CD4-positive, alpha-beta T cell treated with Interleukin-4 for 1 hour (primary cell): ENCODE results near the gene RGPD4.
"Not testable (repeated sequence)": the region's sequence is repeated elsewhere in the genome, so short reads cannot be mapped to it uniquely, and the experiment has no call there.

ENCODE experiments used
- DNase-seq, 2 donors: peaks; one replicate each; pipeline ENCODE4 v3.0.0-alpha.2; 2020 to 2022

The RGPD4 gene

DNA sequence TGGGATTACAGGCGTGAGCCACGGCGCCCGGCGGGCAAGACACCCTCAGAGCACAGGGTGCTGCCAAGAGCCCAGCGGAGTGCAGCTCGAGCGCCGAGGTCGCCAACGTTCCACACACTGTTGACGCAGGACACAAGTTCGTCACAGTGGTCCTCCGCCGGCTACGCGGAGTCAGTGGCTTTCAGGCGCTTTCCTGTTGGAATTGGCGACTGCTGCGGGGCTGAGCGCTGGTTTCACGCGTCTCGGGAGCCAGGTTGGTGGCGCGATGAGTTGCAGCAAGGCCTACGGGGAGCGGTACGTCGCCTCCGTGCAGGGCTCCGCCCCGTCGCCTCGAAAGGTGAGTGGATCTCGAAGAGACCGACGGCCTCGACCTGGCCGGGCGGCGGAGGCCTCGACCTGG is at the start of gene RGPD4:
TSS of gene RGPD4 (plus strand) at position 144 of the 400 bp plus-strand sequence. CDS start at position 266, 122 bp downstream.
- DNase-seq: not testable (repeated sequence)

DNA sequence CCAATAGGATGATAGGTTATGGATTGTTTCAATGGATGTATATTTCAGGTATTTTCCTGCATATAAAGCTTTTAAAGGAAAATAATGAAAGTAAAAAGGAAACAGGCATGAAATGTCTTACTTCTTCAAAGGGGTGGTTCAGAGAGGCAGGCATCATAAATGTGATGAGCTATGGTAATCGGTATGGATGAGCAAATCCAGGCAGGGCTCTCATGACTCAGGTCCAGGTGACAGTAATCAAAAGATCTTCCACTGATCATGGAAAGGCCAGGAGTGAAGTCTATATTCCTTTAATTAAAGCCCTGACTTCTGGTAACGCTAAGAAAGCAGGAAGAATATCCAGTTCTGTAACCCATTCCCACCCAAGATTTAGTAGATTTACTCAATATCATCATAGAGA is 48.7 kb upstream of the RGPD4 start:
- no peak for DNase-seq

DNA sequence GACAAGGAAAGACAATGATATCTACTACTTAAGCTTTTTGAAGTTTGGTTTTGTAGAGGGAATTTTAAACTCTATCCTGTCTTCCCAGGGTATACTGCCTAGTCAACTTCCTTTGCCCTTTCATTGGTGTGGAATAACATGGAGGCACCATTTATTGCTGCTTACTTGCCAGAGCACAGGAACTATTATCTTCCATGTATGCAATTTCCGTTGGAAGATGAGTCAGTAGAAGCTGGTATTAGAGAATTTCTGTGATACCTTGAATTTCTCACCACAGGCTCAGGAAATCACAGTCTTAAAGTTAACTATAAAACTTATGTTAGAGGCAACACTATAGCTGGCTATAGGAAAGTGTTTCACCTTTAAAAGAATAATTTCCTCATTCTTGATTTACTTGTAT is 40.9 kb upstream of the RGPD4 start:
- no peak for DNase-seq

DNA sequence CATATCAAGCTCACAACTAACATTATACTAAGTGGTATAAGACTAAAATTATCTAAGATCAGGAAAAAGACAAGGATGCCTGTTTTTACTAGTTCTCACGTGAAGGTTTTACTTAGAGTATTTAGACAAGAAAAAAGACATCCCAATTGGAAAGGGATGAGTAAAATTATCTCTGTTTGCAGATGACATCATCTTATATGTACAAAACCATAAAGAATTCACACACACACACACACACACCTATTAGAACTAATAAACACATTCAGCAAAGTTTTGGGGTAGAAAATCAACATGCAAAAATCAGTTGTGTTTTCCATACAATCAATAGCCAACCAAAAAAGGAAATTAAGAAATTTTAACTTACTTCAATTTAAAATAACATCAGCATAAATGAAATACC is 35.9 kb upstream of the RGPD4 start:
- no peak for DNase-seq

DNA sequence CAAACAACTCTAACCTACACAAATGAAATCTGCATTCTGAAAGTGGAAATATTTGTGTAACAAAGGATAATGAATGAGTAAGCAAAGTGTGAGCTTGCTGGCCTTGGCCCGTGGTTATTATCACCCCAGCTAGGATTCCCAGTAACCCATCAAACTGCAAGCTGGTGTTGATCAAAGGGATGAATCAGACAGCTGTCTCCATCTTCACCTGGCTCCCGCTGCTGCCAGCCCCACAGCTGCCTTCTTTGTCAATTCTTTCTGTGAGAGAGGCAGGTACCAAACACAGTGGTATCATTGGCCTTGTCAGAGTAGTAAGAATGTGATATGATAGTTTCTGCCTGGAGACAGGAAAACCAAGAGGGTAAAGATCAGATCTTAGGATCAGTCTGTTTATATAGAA is 25.2 kb upstream of the RGPD4 start:
- no peak for DNase-seq

DNA sequence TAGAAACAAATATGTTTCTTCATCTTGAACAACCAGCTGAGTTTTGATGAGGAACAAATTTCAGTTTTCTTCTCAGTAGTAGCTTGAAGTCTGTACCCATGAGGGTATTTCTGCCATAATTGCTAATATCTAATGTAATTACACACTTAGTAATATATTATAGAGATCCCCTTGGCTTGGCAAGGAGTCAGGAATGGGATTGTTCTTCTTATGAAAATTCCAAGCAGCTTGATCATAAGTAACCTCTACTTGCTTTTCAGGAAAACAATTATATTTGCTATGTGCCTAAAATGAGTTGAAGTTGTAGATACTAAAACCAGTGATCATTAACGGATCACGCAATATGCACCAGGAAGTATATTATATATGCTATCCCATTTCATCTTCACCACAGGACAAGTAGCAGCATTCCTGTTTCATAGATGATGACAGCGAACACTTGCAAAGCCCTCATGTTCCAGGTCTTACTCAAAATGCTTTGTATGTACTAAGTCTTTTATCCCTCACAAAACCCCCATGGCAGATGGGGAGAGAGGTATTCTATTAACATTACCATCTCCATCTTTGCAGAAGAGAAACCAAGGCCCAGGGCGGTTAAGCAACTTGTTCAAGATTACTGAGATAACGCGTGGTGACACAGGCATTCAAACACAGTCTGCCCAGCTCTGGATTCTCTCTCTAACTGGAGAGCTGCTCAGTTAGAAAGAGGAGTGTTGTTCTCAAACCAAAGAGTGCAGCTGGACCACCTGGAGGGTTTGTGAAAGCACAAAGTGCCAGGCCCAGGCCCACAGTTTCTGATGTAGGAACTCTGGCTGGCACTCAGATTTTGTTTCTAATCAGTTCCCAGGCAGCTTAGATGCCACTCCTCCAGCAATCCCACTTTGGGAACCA is 21.8 kb upstream of the RGPD4 start:
- DNase-seq: no peak

DNA sequence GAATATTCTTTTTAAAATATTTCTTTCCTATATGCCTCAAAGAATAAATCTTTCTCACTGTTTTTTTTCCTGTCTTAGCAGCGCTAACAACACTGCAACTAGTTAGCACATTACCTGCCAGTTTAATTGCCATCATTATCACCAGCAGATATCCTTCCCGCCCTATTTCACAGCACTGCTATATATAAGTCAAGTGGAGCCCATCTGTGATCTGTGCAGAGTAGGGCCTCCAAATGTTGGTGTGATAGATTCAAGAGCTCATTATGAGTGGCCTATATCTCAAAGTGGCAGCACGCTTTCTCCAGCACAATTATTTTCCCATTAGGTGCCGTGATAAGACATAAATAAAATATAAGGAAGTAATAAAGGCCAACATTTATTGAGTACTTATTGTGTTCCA is 19.8 kb upstream of the RGPD4 start:
- no peak for DNase-seq

DNA sequence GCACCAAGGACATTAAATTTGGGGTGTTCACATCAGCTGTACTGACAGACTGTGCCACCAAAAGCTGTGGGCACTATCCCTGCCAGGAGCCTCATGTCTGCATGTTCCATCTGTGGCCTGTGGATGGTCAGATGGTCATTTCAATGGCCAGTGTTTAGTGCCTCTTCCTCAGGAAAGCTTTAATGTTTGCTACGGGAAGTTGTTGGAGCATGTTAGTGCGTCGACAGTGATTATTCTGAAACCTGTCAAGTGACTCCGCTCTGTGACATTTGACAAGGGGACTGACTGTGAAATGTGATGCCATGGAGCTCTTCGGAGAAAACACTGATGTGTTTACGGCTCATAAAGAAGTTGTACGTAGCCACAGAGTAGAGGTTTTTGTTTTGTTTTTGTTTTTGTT is 18.7 kb upstream of the RGPD4 start:
- DNase-seq: no peak

DNA sequence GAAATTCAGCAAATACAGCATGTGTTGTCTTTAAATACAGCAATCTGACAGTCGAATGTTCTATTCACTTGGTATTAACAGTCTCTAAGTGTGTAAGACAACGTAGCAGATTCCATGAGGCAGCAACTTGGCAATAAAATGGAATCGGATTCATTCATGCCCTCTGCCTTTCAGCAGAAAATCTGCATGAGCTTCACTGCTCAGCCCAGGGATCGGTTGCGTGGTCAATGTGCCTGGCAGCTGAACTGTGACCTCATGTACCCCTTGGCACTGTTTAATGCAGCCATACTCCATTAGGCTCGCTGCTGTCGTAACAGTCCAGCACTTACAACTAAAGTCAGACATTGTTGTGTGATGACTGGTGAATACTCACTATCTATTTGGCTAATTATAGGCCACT is 17.7 kb upstream of the RGPD4 start:
- no peak for DNase-seq

DNA sequence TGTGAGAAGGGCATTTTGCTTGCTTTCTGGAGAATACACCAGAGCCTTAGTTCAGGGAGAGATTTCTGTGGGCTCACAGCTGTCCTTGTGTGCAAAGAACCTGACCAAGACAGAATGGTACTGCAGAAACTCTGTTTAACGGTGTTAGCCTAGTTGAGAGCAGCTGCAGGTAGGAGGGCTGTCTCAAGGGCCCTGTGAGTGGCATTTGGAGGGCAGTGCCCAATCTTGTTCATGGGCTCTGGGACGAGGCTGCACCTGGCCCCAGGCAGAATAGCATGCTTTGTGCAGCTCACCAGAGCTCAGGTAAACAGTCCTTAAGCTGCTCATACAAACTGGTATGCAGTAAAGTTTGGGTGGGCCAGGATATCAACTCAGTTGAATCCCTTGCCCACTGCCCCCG is 16.9 kb upstream of the RGPD4 start:
- no peak for DNase-seq

DNA sequence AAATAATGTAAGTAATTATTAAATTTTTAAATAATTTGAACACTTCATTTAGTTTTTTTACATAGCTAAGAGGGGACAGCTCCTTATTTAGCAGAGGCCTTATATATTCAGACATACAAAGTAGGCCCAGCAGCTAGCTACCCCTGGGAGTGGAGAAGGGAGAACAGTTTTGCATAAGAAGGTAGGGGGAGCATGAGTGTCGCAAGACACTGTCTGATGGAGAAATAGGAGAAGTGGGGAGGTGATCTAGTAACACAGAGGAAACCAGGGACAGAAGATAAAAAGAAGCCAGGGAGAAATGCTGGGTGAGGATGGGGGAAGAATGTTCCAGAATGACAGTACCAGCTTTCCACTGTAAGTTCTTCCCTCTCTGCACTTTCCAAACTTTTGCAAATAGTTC is 16.0 kb upstream of the RGPD4 start:
- no peak for DNase-seq

DNA sequence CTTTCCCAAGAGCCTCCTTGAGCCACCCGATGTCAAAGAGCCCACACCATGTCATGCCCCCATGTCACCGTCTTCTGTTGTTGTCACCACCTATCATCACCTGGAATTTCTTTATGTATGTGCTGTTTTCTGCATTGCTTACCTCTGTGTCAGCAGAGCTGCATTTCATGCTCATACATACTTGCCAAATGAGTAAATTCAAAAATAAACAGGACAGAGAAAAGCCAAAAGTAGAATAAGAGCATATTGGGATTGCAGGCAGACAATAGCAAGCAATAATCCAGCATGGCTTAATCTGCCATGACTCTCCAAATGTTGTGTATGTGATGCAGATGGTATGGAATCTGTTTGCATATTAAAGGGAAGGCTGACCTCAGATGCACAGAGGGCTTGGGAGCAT is 15.3 kb upstream of the RGPD4 start:
- no peak for DNase-seq

DNA sequence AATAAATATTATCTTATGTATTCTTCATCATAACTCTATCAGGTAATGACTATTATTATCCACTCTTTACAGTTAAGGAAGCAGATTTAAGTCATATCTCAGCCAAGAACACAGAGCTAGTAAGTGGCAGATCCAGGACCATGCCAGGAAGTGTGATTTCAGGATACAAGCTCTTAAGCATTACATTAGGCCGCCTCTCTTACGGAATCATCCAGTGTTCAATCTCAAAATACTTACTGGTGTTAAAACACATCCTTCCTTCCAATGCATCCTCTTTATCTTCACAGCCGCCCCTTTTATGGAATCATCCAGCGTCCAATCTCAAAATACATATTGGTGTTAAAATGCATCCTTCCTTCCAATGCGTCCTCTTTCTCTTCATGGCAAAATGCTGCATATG is 14.7 kb upstream of the RGPD4 start:
- no peak for DNase-seq

DNA sequence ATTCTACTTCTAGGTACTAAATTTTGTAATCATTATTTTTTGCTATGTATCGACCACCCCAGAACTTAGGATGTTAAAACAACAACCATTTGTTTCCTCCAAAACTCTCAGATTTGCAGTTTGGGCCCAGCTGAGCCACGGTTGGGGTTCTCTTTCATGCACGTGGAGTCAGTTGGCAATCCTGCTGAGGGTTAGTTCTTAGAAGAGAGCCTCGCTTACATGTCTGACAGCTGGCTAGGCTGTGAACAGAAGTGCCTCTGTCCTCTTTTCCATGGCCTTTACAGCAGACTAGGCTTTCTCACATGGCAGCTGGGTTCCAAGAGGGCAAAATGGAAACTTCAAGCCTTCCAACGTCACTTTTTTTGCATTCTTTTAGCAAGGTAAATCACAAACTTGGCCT is 9.3 kb upstream of the RGPD4 start:
- DNase-seq: no peak

DNA sequence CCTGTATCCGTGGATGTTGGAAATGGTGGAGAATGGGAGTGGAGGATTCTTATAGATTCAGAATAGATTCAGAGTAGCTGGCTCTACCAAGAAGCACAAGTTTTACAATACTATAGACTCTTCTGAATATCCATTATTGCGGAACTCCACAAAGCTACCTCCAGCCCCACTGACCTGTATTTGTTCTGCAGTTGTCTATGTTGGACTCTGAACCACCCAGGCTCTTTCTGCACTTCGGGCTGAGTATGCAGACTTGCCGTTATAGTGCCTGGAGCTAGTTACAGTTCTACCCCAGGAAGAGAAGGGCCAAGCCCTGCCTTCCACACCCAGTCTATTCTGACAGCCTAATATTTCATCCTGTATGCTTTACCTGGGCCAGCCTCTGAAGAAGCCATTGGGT is 4.4 kb upstream of the RGPD4 start:
- no peak for DNase-seq

DNA sequence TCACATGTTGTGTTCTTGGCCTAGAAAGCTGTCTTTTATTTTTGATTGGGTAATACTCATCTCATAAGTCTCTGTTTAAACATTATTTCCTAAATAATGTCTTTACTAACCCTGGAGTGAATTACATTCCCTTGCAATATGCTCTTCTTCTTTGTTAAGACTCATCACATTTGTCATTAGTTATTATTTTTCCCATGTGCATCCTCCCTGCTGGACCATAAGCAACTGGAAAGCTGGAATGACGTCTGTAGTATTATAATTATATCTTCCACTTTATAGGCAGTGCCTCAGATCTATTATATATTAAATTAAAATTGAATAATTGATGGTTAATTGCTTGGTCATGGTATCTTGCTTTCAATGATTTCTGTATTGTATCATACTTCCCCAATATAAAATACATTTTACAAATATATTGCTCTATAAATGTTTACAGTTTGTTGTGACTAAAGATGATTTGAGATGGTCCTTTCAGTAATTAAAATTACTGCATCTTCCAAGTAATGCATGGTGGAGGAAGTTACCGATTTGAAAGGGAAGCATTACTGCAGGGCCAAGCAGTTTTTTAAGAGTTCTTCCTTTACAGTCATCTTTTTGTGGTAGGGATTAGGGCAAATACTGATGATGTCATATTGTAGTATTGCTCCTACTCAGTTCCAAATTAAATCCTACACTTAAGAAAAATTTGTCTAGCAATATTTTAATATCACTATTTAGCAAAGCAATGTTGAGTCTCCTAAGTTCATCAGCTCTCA is 2.1 kb upstream of the RGPD4 start:
- no peak for DNase-seq

DNA sequence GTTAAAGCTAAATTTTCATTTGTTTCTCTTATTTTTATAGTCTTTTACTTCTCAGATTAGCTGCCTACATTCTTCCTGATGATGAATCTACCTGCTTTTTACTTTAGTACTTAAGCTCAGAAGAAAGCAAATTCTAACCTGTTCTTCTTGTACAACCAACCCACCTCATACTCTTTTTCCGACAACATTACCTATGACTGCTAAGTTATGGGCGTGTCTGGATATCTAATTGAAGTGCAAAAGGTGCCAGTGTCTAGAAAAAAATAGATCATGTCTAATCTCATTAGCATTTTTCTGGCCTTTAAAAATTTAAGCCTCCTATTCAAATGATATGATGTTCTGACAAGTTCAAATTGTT is 1.5 kb upstream of the RGPD4 start:
- no peak for DNase-seq

DNA sequence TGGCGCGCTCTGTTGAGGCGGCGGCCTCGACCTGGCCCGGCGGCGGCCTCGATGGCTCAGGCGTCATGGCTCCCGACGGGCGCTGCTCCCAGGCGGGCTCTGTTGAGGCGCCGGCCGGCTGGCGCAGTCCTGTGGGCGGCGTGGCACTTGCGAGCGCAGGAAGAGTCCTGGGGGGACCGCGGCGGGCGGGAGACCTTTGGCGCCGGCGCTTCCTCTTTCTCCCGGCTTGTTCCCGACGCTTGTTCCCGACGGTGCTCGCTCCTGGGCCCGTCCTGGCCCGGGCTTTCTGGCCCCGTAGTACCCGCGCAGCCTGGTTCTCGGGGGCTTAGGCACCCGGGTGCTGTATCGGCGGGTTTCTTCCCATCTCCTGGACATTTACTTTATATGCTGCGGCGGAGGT is 2.8 kb downstream of the RGPD4 start:
- DNase-seq: not testable (repeated sequence)

DNA sequence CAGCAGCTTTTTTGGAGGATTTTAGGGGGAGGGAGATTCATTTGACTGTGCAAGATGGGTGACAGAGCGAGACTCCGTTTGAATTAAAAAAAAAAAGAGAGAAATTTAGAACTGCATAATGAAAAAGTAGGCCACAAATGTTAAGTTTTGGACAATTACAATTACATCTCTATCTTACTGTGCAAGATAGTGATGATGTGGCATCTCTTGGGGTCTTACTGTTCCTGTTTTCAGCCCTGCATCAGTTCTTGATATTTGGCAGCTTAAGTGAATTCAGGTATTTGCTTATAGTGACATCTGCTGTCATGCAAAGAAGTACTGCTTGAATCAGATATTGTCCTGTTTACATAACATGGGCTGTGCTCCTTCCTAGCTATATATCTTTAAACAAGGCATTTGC is 6.5 kb downstream of the RGPD4 start:
- not testable (repeated sequence) for DNase-seq

DNA sequence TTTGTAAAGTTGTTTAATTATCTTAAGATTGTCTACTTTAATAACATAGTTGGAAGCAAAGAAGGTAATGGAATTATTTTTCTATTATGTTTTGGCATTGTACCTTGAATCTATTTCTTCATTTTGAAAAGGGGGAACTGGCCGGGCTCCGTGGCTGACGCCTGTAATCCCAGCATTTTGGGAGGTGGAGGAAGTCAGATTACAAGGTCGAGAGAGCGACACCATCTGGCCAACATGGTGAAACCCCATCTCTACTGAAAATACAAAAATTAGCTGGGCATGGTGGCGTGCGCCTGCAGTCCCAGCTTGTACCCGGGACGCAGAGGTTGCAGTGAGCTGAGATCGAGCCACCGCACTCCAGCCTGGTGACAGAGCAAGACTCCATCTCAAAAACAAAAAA is 6.9 kb downstream of the RGPD4 start:
- DNase-seq: not testable (repeated sequence)

DNA sequence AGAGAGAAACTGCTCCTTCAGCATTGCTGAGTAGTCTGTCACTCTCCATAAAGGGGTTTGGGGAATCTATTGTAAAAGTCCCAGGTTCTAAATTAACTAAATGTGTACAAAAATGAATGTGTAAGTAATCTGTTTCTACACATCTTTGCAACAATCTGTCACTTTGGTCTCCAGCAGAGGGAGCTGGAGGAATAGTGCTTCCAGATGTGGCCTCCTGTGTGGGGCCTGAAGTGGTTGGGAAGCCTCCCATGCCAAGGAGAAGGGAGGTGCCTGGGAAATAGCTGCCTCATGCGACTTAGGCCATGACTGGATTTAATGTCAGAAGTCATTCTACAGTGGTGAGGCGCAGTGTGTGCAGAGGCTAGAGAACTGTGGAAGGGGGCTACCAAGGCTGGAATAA is 89.4 kb downstream of the RGPD4 start:
- DNase-seq: not testable (repeated sequence)

DNA sequence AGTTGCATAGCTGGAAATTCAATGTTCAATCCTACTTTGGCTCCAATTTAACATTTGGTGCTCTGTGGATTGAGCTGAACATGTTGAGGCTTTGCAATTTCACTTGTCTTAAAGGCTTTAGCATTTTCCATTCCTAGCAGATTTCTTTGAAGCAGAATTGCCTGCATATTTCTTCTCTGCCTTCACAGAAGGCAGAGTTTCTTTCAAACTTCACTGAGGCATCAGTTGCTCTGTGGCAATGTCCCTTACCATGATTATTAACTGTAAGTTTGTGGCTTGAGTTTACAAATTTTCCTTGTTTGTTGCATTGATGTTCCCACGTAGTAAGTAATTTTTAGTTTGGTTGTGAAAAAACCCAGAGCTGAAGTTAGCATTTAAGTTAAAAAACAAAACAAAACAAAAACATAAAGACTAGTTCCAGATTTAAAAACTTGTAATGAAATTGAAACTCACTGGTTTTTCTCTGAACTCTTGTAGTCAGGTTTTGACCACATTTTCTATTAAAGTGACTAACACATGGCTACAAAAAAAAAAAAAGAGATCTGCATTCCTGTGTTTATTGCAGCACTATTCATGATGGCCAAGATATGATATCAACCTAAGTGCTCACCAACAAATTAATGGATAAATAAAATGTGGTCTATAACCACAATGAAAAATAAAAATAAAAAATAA is 90.1 kb downstream of the RGPD4 start:
- DNase-seq: not testable (repeated sequence)

DNA sequence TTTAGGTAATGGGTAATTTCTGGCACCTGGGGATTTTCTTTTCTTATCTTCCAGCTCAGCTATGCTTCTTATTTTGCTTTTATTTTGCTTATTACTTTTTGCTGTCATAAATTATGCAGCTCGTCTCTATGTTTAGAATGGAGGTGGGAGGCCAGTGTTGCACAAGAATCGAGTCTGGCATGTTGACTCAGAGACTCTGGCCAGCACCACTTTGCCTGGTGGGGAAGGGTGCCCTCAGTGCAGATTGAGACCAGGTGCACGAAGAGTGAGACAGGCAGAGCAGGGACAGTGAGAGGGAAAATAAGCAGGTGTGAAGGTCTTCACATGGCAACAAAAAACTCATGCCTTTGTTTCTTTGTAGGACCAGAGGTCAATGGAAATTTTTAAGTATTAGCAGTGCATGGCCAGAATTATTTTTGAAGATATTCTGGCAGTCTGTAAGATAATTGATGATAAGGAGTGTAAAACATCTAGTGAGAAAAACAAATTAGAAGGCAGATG is 100.4 kb downstream of the RGPD4 start:
- no peak for DNase-seq

DNA sequence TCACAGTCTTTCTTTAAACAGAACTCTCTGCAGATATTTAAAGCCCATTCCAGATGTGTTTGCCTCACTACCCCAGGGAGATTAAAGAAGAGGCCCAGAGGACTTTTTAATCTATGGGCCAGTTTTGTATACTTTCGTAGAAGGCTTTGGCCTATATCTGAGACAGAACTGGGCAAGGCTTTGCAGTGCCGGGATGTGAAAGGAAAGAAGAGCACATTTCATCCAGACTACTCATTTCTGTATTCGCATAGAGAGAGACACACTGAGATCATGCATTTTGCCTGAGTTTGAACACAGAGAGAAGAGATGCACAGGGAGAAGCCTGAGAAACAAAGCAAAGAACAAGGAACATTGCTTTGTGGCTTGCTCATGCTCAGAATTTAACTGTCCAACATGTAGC is 104.7 kb downstream of the RGPD4 start:
- no peak for DNase-seq
